Measurements from ENCODE around the gene SCAPER. TPM values are rescaled to one million over a fixed set of nuclear protein-coding genes. Genes with fewer than 3 reads are reported as not detected.

SCAPER gene
- total RNA-seq, 4 donors from 2014 or later = 29.9 to 86.6 (median 45.6) TPM

DNA sequence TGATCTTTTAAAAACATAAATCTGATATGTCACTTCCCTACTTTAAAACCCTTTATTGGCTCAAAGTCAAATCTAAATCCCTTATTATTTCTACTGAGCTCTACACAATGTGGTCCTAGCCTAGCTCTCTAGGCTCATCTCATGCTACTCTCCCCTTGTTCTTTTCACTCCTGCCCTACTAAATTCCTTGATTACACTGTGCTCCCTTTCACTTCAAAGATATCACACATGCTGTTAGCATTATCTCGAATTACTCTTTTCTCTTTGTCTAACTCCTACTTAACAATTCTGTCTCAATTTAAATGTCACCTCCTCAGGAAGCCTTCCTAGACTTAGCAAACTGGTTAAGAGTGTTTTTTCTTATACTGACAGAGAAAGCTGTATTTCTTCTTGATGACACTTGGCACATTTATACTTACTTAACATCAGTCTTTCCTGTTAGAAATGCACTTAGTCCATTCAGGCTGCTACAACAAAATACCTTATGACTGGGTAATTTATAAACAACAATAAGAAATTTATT, 102.0 kb downstream of the SCAPER start:
- Histone ChIP-seq H3K36me3 (peaks cover 0 to 14% (median 0%) of the 10 kb centered on the region in 3 donors), H3K9me3 (no peaks in the 10 kb centered on the region), H3K27me3 (no peaks in the 10 kb centered on the region), H3K4me1 (no peaks in the 10 kb centered on the region), H3K4me3 (no peak overlapping the region), H3K27ac (no peak overlapping the region)
- no peak for DNase-seq
- TF ChIP-seq, protein P1, sequence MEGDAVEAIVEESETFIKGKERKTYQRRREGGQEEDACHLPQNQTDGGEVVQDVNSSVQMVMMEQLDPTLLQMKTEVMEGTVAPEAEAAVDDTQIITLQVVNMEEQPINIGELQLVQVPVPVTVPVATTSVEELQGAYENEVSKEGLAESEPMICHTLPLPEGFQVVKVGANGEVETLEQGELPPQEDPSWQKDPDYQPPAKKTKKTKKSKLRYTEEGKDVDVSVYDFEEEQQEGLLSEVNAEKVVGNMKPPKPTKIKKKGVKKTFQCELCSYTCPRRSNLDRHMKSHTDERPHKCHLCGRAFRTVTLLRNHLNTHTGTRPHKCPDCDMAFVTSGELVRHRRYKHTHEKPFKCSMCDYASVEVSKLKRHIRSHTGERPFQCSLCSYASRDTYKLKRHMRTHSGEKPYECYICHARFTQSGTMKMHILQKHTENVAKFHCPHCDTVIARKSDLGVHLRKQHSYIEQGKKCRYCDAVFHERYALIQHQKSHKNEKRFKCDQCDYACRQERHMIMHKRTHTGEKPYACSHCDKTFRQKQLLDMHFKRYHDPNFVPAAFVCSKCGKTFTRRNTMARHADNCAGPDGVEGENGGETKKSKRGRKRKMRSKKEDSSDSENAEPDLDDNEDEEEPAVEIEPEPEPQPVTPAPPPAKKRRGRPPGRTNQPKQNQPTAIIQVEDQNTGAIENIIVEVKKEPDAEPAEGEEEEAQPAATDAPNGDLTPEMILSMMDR (IDR thresholded peaks at IDR 0.05) = no peak
- no peak for TF ChIP-seq POLR2A (IDR thresholded peaks at IDR 0.05)

DNA sequence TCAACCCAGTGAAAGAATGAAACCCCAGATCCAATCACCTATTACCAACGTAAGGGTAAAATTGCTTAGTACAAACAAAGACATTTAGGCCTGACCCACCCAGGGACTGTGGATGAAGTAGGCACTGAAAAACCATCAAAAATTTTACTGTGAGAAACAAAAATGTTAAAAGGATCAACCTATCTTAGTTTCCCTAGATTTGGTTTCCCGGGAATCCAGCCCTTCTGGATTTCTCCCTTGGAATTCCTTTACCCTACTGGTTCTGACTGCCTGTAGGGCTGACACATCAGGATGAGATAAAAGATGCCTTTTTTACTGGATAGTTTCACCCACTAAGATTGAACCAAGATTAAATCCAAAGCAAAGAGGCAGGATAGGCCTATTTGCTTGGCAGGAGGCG, 102.7 kb downstream of the SCAPER start:
- H3K9me3 ChIP-seq = no peaks in the 10 kb centered on the region
- no peak for DNase-seq
- H3K36me3 ChIP-seq = peaks cover 0 to 14% (median 0%) of the 10 kb centered on the region in 3 donors
- H3K4me3 ChIP-seq = no peak overlapping the region
- H3K27me3 ChIP-seq = no peaks in the 10 kb centered on the region
- no peak for TF ChIP-seq POLR2A (IDR thresholded peaks at IDR 0.05)
- TF ChIP-seq, protein P1 (IDR thresholded peaks at IDR 0.05) = no peak
- no peak overlapping the region for H3K27ac ChIP-seq
- H3K4me1 ChIP-seq = no peaks in the 10 kb centered on the region

DNA sequence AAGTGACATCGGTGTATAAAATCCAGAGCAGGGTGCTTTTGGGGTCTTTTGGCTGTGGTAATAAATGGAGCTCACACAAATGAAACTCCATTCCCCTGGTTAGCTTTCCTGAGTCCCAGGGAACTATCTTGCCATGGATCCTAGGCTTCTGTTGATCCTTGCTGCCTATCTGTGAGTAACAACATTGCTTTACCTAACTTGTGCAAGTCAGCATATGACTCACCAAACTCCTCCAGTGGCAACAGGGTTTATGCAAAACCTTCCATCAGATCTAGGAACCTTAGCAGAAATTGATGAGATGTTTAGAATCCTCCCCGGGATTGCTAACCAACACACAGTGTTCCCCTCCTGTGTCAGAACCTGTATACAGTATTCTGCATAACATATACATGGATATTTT, 105.4 kb downstream of the SCAPER start:
- TF ChIP-seq, protein P1 (IDR thresholded peaks at IDR 0.05) = no peak
- TF ChIP-seq POLR2A (IDR thresholded peaks at IDR 0.05) = no peak
- no peak for DNase-seq
- H3K27ac ChIP-seq = no peak overlapping the region

DNA sequence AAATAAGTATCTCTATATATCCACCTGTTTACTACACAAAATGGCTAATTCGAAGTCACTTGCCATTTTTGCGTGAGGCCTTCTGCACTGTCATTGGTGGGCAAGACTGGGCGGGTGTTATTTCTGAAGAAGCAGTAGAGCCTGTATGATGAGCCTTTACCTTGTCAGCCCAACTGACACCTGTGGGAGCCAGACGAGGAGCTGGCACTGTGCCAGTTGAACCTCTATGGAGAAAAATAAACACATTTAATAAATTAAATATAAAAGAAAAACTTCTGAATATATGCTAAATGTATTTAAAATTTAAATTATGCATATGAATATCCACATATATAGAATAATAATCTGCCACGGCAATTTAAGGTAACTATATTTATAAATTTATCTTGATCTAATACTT, 109.9 kb downstream of the SCAPER start:
- no peak for DNase-seq
- Histone ChIP-seq H3K27me3 (no peaks in the 10 kb centered on the region), H3K4me3 (no peak overlapping the region), H3K4me1 (no peaks in the 10 kb centered on the region), H3K36me3 (peaks cover 0 to 22% (median 0%) of the 10 kb centered on the region in 3 donors), H3K9me3 (no peaks in the 10 kb centered on the region), H3K27ac (no peak overlapping the region)
- TF ChIP-seq, protein P1 (IDR thresholded peaks at IDR 0.05) = no peak

More for the DNA sequence above, 105.4 kb downstream of the SCAPER start:
- Histone ChIP-seq H3K9me3 (no peaks in the 10 kb centered on the region), H3K4me1 (no peaks in the 10 kb centered on the region), H3K36me3 (peaks cover 0 to 14% (median 0%) of the 10 kb centered on the region in 3 donors), H3K27me3 (no peaks in the 10 kb centered on the region), H3K4me3 (no peak overlapping the region)

DNA sequence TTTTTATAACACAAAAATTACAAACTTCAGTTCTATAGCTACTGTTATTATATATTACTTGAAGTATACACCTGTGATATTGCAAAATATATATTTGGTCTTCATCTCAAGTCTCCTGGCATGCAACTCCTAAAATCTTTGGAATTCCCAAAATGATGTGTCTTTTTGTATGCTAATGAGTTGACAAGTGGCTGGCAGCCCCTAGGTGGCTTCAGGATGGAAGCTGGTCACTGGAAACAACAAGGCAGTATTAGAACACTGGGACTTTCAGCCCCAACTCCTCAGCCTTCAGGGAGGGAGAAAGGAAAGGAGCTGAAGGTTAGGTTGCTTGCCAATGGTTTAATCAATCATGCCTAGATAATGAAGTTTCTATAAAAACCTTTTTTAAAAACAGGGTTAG, 112.0 kb downstream of the SCAPER start:
- H3K4me3 ChIP-seq = no peak overlapping the region
- H3K36me3 ChIP-seq = peaks cover 0 to 15% (median 0%) of the 10 kb centered on the region in 3 donors

More for the DNA sequence above, 112.0 kb downstream of the SCAPER start:
- no peak for DNase-seq
- no peaks in the 10 kb centered on the region for H3K4me1 ChIP-seq
- TF ChIP-seq, protein P1 (IDR thresholded peaks at IDR 0.05) = no peak
- TF ChIP-seq POLR2A (IDR thresholded peaks at IDR 0.05) = no peak
- no peaks in the 10 kb centered on the region for H3K27me3 ChIP-seq
- H3K9me3 ChIP-seq = no peaks in the 10 kb centered on the region
- no peak overlapping the region for H3K27ac ChIP-seq

Measured in Peyer's patch (tissue), 4 donors.